ENCODE data around the gene ANXA2R. TPM values are rescaled to one million over a fixed set of nuclear protein-coding genes. Genes with fewer than 3 reads are reported as not detected.
"Not testable (repeated sequence)": the region's sequence is repeated elsewhere in the genome, so short reads cannot be mapped to it uniquely, and the experiment has no call there.

ANXA2R gene
- total RNA-seq, 1 experiment from 2014 or later, result 0.72 TPM

DNA sequence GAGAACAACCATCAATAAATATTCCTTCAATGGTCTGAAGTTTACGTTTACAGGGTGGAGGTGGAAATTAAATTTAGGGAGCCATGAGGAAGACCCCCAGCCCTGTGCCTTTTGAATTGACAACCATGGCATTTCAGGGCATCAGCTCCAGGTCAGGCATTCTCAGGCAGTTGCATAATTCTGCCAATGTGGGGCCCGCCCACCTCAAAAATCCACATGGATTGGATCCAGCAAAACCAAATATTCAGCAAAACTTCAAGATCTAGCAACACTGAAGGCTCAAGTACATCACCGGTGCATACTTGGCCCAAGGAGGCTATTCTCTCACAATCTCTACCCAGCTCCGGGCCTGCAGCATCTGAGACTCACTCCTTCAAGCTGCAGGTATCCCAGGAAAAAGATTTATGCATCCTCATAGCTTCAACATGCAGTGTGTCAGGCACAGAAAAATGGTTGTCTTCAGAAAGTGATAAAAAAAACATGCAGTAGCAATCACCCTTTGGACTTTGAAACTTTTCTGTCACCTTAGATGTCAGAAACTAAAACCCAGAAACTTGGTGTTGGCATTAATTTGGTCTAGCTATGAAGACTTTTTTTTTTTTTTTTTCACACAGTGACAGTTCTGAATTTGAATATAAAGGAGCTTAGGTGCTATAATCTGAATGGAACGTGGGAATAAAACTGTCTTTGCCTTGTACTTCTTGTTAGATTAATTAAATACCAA is 21.4 kb upstream of the ANXA2R start:
- Mint-ChIP-seq H3K27ac (no peak overlapping the region), H3K27me3 (ENCODE audit: low read depth) (no peaks in the 10 kb centered on the region; the same call in 1 of the 2 replicates), H3K36me3 (peaks cover 6% of the 10 kb centered on the region; the same call in 1 of the 2 replicates), H3K4me1 (peaks cover 17% of the 10 kb centered on the region), H3K4me3 (no peak overlapping the region), H3K9me3 (peaks cover 6% of the 10 kb centered on the region)
- DNase-seq (ENCODE audit: low spot score) (no peak), ATAC-seq (no peak)
- ChIA-PET CTCF (no interaction called here), POLR2A (interaction anchor here (0.6 kb wide), 1 partner anchor 61 kb away, joined by 4 read pairs; no protein-coding TSS in a partner anchor)
- TF ChIP-seq ZNF138 (CRISPR knock-in tag; conservative IDR thresholded peaks at IDR 0.05), result no peak
- TF ChIP-seq SMAD4 (CRISPR knock-in tag; IDR thresholded peaks at IDR 0.05), result no peak
- no peak for TF ChIP-seq JUN (CRISPR knock-in tag; IDR thresholded peaks at IDR 0.05)
- no peak for TF ChIP-seq ZNF317 (CRISPR knock-in tag; IDR thresholded peaks at IDR 0.05; ENCODE audit: borderline replicate concordance, low read depth)
- no peak for TF ChIP-seq NR2C2 (CRISPR knock-in tag; IDR thresholded peaks at IDR 0.05)
- TF ChIP-seq ZNF263 (CRISPR knock-in tag; IDR thresholded peaks at IDR 0.05; ENCODE audit: low read depth), result no peak
- TF ChIP-seq, protein P1, sequence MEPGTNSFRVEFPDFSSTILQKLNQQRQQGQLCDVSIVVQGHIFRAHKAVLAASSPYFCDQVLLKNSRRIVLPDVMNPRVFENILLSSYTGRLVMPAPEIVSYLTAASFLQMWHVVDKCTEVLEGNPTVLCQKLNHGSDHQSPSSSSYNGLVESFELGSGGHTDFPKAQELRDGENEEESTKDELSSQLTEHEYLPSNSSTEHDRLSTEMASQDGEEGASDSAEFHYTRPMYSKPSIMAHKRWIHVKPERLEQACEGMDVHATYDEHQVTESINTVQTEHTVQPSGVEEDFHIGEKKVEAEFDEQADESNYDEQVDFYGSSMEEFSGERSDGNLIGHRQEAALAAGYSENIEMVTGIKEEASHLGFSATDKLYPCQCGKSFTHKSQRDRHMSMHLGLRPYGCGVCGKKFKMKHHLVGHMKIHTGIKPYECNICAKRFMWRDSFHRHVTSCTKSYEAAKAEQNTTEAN (CRISPR knock-in tag; IDR thresholded peaks at IDR 0.05), result no peak
- TF ChIP-seq TEAD1 (CRISPR knock-in tag; IDR thresholded peaks at IDR 0.05), result no peak
- no peak for TF ChIP-seq SMAD3 (CRISPR knock-in tag; IDR thresholded peaks at IDR 0.05; ENCODE audit: borderline replicate concordance)

DNA sequence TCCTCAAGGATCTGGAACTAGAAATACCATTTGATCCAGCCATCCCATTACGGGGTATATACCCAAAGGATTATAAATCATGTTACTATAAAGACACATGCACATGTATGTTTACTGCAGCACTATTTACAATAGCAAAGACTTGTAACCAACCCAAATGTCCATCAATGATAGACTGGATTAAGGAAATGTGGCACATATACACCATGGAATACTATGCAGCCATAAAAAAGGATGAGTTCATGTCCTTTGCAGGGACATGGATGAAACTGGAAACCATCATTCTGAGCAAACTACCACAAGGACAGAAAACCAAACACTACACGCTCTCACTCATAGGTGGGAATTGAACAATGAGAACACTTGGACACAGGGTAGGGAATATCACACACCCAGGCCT is 19.9 kb upstream of the ANXA2R start:
- CTCF ChIA-PET; POLR2A ChIA-PET; ATAC-seq; H3K27me3 Mint-ChIP-seq (ENCODE audit: low read depth); DNase-seq (ENCODE audit: low spot score); H3K4me3 Mint-ChIP-seq; H3K27ac Mint-ChIP-seq; H3K9me3 Mint-ChIP-seq; H3K36me3 Mint-ChIP-seq: not testable (repeated sequence)
- H3K4me1 Mint-ChIP-seq, result peaks cover 17% of the 10 kb centered on the region

DNA sequence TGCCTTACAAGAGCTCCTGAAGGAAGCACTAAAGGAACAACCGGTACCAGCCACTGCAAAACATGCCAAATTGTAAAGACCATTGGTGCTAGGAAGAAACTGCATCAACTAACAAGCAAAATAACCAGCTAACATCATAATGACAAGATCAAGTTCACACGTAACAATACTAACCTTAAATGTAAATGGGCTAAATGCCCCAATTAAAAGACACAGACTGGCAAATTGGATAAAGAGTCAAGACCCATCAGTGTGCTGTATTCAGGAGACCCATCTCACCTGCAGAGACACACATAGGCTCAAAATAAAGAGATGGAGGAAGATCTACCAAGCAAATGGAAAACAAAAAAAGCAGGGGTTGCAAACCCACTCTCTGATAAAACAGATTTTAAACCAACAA is 15.0 kb upstream of the ANXA2R start:
- POLR2A ChIA-PET; H3K9me3 Mint-ChIP-seq; H3K4me3 Mint-ChIP-seq; ATAC-seq; H3K27ac Mint-ChIP-seq; CTCF ChIA-PET; H3K4me1 Mint-ChIP-seq; H3K36me3 Mint-ChIP-seq; H3K27me3 Mint-ChIP-seq (ENCODE audit: low read depth); DNase-seq (ENCODE audit: low spot score): not testable (repeated sequence)

DNA sequence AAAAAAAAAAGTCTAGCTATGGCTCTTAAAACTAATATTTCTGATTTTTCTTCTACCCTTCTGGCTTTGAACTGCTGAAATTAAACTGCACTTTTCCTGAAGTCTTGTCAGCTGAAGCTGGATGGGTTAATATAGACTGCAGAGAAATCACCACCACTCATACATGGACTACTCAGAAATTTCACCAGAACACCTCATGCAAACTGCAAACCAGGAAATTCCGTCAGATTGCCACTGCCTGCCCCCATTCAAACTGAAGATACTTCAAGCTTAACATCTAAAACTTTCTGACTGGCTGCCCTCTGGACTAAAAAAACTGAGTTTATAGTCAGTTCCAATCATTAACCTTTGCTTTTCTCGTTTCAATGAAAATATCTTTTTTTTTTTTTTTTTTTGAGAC is 11.6 kb upstream of the ANXA2R start:
- Mint-ChIP-seq H3K4me3 (no peak overlapping the region), H3K27me3 (ENCODE audit: low read depth) (peaks cover 27% of the 10 kb centered on the region), H3K4me1 (peaks cover 8% of the 10 kb centered on the region; the same call in 1 of the 2 replicates), H3K27ac (no peak overlapping the region), H3K36me3 (peaks cover 4% of the 10 kb centered on the region; the same call in 1 of the 2 replicates), H3K9me3 (peaks cover 13% of the 10 kb centered on the region)
- no peak for DNase-seq (ENCODE audit: low spot score)
- ChIA-PET CTCF (interaction anchor here (0.8 to 1.0 kb wide), 2 partner anchors 14 to 143 kb away, joined by 3 to 4 read pairs; no protein-coding TSS in a partner anchor), POLR2A (no interaction called here)
- ATAC-seq, result no peak
- TF ChIP-seq ZNF232 (CRISPR knock-in tag; IDR thresholded peaks at IDR 0.05) (no peak), CREB1 (CRISPR knock-in tag; IDR thresholded peaks at IDR 0.05) (no peak), NR1H2 (CRISPR knock-in tag; IDR thresholded peaks at IDR 0.05) (no peak), NFYB (CRISPR knock-in tag; conservative IDR thresholded peaks at IDR 0.05; ENCODE audit: low read depth) (no peak), NR2C2 (CRISPR knock-in tag; IDR thresholded peaks at IDR 0.05) (no peak)
- TF ChIP-seq, protein P2, sequence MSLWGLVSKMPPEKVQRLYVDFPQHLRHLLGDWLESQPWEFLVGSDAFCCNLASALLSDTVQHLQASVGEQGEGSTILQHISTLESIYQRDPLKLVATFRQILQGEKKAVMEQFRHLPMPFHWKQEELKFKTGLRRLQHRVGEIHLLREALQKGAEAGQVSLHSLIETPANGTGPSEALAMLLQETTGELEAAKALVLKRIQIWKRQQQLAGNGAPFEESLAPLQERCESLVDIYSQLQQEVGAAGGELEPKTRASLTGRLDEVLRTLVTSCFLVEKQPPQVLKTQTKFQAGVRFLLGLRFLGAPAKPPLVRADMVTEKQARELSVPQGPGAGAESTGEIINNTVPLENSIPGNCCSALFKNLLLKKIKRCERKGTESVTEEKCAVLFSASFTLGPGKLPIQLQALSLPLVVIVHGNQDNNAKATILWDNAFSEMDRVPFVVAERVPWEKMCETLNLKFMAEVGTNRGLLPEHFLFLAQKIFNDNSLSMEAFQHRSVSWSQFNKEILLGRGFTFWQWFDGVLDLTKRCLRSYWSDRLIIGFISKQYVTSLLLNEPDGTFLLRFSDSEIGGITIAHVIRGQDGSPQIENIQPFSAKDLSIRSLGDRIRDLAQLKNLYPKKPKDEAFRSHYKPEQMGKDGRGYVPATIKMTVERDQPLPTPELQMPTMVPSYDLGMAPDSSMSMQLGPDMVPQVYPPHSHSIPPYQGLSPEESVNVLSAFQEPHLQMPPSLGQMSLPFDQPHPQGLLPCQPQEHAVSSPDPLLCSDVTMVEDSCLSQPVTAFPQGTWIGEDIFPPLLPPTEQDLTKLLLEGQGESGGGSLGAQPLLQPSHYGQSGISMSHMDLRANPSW (CRISPR knock-in tag; conservative IDR thresholded peaks at IDR 0.05; ENCODE audit: low read depth), result no peak
- TF ChIP-seq, protein P3, sequence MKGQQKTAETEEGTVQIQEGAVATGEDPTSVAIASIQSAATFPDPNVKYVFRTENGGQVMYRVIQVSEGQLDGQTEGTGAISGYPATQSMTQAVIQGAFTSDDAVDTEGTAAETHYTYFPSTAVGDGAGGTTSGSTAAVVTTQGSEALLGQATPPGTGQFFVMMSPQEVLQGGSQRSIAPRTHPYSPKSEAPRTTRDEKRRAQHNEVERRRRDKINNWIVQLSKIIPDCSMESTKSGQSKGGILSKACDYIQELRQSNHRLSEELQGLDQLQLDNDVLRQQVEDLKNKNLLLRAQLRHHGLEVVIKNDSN (CRISPR knock-in tag; IDR thresholded peaks at IDR 0.05), result no peak
- TF ChIP-seq, protein P4, sequence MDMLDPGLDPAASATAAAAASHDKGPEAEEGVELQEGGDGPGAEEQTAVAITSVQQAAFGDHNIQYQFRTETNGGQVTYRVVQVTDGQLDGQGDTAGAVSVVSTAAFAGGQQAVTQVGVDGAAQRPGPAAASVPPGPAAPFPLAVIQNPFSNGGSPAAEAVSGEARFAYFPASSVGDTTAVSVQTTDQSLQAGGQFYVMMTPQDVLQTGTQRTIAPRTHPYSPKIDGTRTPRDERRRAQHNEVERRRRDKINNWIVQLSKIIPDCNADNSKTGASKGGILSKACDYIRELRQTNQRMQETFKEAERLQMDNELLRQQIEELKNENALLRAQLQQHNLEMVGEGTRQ (CRISPR knock-in tag; IDR thresholded peaks at IDR 0.05), result no peak
- TF ChIP-seq, protein P5, sequence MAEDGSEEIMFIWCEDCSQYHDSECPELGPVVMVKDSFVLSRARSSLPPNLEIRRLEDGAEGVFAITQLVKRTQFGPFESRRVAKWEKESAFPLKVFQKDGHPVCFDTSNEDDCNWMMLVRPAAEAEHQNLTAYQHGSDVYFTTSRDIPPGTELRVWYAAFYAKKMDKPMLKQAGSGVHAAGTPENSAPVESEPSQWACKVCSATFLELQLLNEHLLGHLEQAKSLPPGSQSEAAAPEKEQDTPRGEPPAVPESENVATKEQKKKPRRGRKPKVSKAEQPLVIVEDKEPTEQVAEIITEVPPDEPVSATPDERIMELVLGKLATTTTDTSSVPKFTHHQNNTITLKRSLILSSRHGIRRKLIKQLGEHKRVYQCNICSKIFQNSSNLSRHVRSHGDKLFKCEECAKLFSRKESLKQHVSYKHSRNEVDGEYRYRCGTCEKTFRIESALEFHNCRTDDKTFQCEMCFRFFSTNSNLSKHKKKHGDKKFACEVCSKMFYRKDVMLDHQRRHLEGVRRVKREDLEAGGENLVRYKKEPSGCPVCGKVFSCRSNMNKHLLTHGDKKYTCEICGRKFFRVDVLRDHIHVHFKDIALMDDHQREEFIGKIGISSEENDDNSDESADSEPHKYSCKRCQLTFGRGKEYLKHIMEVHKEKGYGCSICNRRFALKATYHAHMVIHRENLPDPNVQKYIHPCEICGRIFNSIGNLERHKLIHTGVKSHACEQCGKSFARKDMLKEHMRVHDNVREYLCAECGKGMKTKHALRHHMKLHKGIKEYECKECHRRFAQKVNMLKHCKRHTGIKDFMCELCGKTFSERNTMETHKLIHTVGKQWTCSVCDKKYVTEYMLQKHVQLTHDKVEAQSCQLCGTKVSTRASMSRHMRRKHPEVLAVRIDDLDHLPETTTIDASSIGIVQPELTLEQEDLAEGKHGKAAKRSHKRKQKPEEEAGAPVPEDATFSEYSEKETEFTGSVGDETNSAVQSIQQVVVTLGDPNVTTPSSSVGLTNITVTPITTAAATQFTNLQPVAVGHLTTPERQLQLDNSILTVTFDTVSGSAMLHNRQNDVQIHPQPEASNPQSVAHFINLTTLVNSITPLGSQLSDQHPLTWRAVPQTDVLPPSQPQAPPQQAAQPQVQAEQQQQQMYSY (CRISPR knock-in tag; IDR thresholded peaks at IDR 0.05), result no peak
- TF ChIP-seq, protein P6, sequence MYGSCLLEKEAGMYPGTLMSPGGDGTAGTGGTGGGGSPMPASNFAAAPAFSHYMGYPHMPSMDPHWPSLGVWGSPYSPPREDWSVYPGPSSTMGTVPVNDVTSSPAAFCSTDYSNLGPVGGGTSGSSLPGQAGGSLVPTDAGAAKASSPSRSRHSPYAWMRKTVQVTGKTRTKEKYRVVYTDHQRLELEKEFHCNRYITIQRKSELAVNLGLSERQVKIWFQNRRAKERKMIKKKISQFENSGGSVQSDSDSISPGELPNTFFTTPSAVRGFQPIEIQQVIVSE (CRISPR knock-in tag; IDR thresholded peaks at IDR 0.05; ENCODE audit: borderline replicate concordance), result no peak
